Esophagus muscularis mucosa (tissue), 3 donors: ENCODE data around the gene MSL1.

Experiments
- CTCF ChIP-seq, 3 experiments: fragments of 200-600 bp in 2 of 3; fragments of 450-650 bp in 1 of 3; sonication (generic) in 2 of 3; IDR thresholded peaks; one replicate each; pipeline ENCODE4 v1.5.1; 2017 to 2019; ENCODE audit warnings: antibody characterized with exemption in 3 of 3, mild to moderate bottlenecking in 2 of 3, moderate library complexity in 1 of 3
- EP300 ChIP-seq: sonication (generic); formaldehyde crosslinking; IDR thresholded peaks from one replicate; pipeline ENCODE4 v1.6.1; 2017; ENCODE audit warnings: antibody characterized with exemption

GRCh38 chr17:40153603-40154236 lies 31.9 kb downstream of the MSL1 start:
- TF ChIP-seq CTCF (IDR thresholded peaks at IDR 0.05) (no peak), EP300 (no peak)
